Stimulated activated CD8-positive, alpha-beta memory T cell treated with anti-CD3 and anti-CD28 coated beads, Interleukin-7, amount 100 ng/mL, for 1 hour (primary cell): ENCODE data around the gene ARFGEF3.
"Not testable (repeated sequence)": the region's sequence is repeated elsewhere in the genome, so short reads cannot be mapped to it uniquely, and the experiment has no call there.

ENCODE experiments used
- DNase-seq, 2 donors: peaks; one replicate each; pipeline ENCODE4 v3.0.0-alpha.2; 2020; ENCODE audit warnings: low read depth in 2 of 2

Gene ARFGEF3

GRCh38 chr6:138347864-138348263 lies 186.1 kb downstream of the ARFGEF3 start:
- no peak for DNase-seq

- DNase-seq: no peak
Measured at GRCh38 chr6:138349891-138350290, 188.2 kb downstream of the ARFGEF3 start.

- no peak for DNase-seq
Measured at GRCh38 chr6:138357928-138358327, 196.2 kb downstream of the ARFGEF3 start.

- not testable (repeated sequence) for DNase-seq
Measured at GRCh38 chr6:138368684-138369083, 206.9 kb downstream of the ARFGEF3 start.

- DNase-seq: no peak
Measured at GRCh38 chr6:138370631-138371451, 209.1 kb downstream of the ARFGEF3 start.

GRCh38 chr6:138371452-138371711 lies 209.6 kb downstream of the ARFGEF3 start:
- DNase-seq: no peak

- no peak for DNase-seq
Measured at GRCh38 chr6:138371720-138372119, 210.0 kb downstream of the ARFGEF3 start.

- DNase-seq: no peak
Measured at GRCh38 chr6:138372711-138373463, 211.1 kb downstream of the ARFGEF3 start.

GRCh38 chr6:138374230-138374629 lies 212.5 kb downstream of the ARFGEF3 start:
- DNase-seq: no peak

- DNase-seq: no peak
Measured at GRCh38 chr6:138374815-138375214, 213.1 kb downstream of the ARFGEF3 start.

- no peak for DNase-seq
Measured at GRCh38 chr6:138377042-138377441, 215.3 kb downstream of the ARFGEF3 start.

GRCh38 chr6:138377844-138378243 lies 216.1 kb downstream of the ARFGEF3 start, which contains the start of gene SMIM28:
Gene SMIM28, plus strand, starts transcription at chr6:138377905. Its CDS starts 168 bp downstream, at chr6:138378073.
- no peak for DNase-seq

GRCh38 chr6:138378463-138378862 lies 216.7 kb downstream of the ARFGEF3 start:
- no peak for DNase-seq

- no peak for DNase-seq
Measured at GRCh38 chr6:138382498-138383265, 220.9 kb downstream of the ARFGEF3 start.

- DNase-seq: no peak
Measured at GRCh38 chr6:138383776-138384175, 222.0 kb downstream of the ARFGEF3 start.

- DNase-seq: no peak
Measured at GRCh38 chr6:138386897-138387296, 225.2 kb downstream of the ARFGEF3 start.

GRCh38 chr6:138387577-138388368 lies 226.0 kb downstream of the ARFGEF3 start:
- no peak for DNase-seq

GRCh38 chr6:138389551-138389950 lies 227.8 kb downstream of the ARFGEF3 start:
- no peak for DNase-seq
